Fibroblast of lung (primary cell): ENCODE data around the gene STRN3.

Experiments
- EZH2 ChIP-seq: IDR thresholded peaks from 2 replicates; pipeline ENCODE4 v1.5.1; 2012; ENCODE audit warnings: low read length, control low read depth, mild to moderate bottlenecking; ENCODE audit errors: missing control alignments
- TF ChIP-seq, protein P1 (sequence below), 2 donors: IDR thresholded peaks in 1 of 2; conservative IDR thresholded peaks in 1 of 2; 1 replicate in 1 of 2; 2 replicates in 1 of 2; pipeline ENCODE4 v1.5.1; 2011 to 2012; ENCODE audit warnings: low read length in 2 of 2, control low read depth in 1 of 2, inconsistent platforms in 1 of 2, low read depth in 1 of 2, mild to moderate bottlenecking in 1 of 2

- TF ChIP-seq, protein P1, sequence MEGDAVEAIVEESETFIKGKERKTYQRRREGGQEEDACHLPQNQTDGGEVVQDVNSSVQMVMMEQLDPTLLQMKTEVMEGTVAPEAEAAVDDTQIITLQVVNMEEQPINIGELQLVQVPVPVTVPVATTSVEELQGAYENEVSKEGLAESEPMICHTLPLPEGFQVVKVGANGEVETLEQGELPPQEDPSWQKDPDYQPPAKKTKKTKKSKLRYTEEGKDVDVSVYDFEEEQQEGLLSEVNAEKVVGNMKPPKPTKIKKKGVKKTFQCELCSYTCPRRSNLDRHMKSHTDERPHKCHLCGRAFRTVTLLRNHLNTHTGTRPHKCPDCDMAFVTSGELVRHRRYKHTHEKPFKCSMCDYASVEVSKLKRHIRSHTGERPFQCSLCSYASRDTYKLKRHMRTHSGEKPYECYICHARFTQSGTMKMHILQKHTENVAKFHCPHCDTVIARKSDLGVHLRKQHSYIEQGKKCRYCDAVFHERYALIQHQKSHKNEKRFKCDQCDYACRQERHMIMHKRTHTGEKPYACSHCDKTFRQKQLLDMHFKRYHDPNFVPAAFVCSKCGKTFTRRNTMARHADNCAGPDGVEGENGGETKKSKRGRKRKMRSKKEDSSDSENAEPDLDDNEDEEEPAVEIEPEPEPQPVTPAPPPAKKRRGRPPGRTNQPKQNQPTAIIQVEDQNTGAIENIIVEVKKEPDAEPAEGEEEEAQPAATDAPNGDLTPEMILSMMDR (conservative IDR thresholded peaks at IDR 0.05 in 1 of 2, IDR thresholded peaks at IDR 0.05 in 1 of 2; ENCODE audit: low read depth in 1 of 2, low read length in 2 of 2) = no peak
- TF ChIP-seq EZH2 = no peak
Measured at GRCh38 chr14:30960216-30960615, 66.0 kb downstream of the STRN3 start.
